Activated naive CD8-positive, alpha-beta T cell treated with anti-CD3 and anti-CD28 coated beads, Interleukin-2, amount 50 U/mL, for 16 hours (primary cell): Measurements from ENCODE around the gene MIA2.
A peak's percentile ranks its signal among the peaks of the same experiment; 100 is the strongest.
"Not testable (repeated sequence)": the region's sequence is repeated elsewhere in the genome, so short reads cannot be mapped to it uniquely, and the experiment has no call there.

Source experiments
- DNase-seq: peaks from one replicate; pipeline ENCODE4 v3.0.0-alpha.2; 2020; ENCODE audit warnings: low read depth, low spot score

The MIA2 gene, protein sequence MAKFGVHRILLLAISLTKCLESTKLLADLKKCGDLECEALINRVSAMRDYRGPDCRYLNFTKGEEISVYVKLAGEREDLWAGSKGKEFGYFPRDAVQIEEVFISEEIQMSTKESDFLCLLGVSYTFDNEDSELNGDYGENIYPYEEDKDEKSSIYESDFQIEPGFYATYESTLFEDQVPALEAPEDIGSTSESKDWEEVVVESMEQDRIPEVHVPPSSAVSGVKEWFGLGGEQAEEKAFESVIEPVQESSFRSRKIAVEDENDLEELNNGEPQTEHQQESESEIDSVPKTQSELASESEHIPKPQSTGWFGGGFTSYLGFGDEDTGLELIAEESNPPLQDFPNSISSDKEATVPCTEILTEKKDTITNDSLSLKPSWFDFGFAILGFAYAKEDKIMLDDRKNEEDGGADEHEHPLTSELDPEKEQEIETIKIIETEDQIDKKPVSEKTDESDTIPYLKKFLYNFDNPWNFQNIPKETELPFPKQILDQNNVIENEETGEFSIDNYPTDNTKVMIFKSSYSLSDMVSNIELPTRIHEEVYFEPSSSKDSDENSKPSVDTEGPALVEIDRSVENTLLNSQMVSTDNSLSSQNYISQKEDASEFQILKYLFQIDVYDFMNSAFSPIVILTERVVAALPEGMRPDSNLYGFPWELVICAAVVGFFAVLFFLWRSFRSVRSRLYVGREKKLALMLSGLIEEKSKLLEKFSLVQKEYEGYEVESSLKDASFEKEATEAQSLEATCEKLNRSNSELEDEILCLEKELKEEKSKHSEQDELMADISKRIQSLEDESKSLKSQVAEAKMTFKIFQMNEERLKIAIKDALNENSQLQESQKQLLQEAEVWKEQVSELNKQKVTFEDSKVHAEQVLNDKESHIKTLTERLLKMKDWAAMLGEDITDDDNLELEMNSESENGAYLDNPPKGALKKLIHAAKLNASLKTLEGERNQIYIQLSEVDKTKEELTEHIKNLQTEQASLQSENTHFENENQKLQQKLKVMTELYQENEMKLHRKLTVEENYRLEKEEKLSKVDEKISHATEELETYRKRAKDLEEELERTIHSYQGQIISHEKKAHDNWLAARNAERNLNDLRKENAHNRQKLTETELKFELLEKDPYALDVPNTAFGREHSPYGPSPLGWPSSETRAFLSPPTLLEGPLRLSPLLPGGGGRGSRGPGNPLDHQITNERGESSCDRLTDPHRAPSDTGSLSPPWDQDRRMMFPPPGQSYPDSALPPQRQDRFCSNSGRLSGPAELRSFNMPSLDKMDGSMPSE (N-terminal part only)

DNA sequence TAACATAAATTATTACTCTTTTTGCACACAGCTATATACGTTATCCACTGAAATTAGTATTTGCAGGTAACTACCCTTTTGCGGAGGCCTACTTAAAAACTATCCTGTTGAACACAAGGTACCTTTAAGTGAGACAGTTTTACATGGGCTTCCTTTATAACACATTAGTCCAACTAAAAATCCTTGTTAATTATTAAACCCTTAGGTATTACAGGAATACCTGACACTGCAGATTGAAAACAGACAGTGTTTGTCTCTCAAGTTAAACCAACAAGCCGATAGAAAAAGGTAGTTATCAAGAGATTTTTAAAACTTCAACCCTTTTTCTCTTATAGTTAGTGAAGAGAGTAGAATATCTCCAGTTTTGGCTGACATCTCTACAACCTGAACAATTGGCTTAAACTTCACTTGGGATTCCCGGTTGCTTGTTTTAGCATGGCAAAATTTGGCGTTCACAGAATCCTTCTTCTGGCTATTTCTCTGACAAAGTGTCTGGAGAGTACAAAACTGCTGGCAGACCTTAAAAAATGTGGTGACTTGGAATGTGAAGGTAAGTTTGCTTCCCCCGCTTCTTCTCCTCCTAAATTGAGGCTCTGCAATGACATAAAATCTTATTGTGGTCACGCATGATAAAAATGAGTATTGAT, at the start of gene MIA2:
Gene MIA2 (plus strand): TSS at position 236 of the 647 bp plus-strand sequence. CDS start 200 bp downstream, at position 436.
- DNase-seq: no peak

DNA sequence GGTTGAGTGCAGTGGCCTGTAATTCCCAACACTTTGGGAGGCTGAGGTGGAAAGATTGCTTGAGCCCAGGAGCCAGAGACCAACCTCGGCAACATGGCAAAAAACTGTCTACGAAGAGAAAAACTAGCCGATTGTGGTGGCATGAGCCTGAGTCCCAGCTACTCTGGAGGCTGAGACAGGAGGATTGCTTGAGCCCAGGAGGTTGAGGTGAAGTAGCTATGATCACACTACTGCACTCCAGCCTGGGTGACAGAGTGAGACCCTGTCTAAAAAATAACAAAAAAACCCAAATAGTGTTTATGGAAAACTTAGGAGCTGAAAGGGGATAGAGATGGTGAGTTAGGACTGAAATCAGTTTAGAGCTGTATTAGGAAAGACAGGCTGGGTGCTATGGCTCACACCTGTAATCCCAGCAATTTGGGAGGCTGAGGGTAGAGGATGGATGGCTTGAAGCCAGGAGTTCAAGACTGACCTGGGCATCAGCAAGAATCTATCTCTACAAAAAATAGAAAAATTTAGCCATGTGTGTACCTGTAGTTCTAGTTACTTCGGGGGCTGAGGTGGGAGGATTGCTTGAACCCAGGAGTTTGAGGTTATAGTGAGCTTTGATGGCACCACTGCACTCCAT, 49.0 kb upstream of the MIA2 start:
- DNase-seq: no peak

DNA sequence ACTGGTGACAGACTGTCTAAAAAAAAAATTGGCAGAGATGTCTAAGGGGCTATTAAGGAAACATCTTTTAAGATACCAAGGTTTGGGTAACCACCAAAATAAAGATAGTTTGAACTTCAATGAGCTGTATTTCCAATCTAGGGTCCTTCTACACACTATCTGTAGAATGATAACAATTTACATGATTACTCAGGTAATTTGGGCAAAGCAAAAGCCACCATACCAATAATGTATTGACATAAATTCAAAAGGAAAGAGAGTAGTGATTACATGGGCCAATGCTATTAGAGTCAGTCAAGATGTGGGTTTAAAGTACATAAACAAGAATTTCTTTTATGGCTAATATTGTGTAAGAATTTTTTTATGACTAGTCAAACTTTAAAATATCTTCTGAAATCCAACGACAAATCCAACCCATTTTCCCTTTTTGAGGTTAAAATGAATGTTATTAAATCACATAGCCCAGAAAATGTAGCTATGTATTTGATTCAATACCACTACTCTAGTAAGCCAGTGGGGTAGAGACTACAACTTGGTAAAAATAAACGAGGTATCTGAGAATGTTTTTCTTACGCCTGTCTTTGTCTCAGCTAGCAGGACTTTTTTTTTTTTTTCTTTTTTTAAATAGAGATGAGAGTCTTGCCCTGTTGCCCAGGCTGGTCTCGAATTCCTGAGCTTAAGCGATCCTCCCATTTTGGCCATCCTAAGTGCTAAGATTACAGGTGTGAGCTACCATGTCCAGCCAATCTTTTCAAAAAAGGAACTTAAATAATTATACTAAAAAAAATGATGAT, 48.3 kb upstream of the MIA2 start:
- DNase-seq: no peak

DNA sequence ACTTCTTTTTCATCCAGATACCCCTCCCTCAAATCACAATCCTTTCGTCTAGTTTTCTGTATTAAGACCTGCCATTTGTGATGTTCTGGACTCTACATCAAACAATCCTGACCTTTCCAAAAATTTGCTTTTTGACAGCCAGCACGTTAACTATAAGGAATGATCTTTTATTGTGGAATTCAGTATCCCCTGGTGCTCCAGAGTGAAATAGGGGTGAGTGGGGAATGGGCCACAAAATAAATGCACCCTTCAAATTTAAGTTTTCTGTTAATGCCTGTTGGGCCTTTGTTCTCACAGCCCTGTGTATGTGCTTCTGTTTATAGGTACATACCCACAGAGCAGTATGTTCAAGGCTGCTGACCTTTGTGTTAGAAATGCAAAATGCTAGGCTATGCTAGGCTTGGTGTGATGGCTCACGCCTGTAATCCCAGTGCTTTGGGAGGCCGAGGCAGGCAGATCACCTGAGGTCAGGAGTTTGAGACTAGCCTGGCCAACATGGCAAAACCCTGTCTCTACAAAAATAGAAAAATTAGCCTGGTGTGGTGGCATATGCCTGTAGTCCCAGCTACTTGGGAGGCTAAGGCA, 46.7 kb upstream of the MIA2 start:
- DNase-seq: no peak

DNA sequence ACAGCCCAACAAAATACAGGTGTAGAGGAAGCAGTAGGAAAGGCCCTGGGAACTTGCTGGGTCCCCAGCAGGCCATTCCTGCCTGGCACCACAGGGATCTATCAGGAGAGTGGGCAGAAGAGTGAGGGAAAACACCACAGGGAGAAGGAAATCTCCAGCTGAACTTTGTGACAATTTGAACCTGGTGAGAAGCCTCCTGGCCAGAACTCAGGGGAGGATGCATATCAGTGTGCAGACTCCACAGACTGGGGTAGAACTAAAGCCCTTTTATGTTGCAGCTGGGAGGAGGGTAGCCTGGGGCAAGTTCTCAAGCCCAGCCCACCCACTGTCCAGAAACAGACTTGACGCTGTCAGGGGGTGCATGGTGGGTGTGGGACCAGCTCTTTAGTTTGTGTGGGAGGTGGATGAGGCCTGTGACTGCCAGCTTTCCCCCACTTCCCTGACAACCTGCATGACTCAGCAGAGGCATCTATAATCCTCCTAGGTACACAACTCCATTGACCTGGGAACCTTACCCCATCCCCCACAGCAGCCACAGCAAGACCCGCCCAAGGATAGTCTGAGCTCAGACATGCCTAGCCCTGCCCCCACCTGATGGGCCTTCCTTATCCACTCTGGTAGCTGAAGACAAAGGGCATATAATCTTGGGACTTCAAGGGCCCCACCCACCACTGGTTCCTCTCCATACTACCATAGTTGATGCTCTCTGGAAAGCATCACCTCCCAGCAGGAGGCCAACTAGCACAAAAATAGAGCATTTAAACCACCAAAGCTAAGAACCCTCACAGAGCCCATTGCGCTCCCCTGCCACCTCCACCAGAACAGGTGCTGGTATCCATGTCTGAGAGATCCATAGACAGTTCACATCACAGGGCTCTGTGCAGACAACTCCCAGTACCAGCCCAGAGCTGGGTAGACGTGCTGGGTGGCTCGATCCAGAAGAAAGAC, 29.8 kb upstream of the MIA2 start:
- no peak for DNase-seq

DNA sequence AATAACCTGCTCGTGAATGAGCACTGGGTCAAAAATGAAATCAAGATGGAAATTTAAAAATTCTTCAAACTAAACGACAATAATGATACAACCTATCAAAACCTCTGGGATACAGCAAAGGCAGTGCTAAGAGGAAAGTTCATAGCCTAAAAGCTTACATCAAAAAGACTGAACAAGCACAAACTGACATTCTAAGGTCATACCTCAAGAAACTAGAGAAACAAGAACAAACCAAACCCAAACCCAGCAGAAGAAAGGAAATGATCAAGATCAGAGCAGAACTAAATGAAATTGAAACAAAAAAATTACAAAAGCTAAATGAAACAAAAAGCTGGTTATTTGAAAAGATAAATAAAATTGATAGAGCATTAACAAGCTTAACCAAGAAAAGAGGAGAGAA, 26.3 kb upstream of the MIA2 start:
- not testable (repeated sequence) for DNase-seq

DNA sequence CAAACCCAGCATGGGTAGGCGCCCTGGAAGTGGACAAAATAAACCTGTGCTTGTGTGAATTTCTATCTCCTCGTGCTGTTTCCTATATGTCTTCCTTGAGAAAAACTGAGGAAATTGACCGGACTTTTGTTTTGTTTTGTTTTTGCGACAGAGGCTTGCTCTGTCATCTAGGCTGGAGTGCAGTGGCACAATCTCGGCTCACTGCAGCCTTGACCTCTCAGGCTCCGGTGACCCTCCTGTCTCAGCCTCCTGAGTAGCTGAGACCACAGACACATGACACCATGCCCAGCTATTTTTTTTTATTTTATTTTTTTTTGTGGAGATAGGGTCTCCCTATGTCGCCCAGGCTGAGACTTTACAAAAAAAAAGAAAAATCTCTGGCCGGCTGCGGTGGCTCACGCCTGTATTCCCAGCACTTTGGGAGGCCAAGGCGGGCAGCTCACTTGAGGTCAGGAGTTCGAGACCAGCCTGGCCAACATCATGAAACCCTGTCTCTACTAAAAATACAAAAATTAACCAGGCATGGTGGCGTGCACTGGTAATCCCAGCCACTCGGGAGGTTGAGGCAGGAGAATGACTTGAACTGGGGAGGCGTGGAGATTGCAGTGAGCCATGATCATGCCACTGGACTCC, 22.5 kb upstream of the MIA2 start:
- no peak for DNase-seq

DNA sequence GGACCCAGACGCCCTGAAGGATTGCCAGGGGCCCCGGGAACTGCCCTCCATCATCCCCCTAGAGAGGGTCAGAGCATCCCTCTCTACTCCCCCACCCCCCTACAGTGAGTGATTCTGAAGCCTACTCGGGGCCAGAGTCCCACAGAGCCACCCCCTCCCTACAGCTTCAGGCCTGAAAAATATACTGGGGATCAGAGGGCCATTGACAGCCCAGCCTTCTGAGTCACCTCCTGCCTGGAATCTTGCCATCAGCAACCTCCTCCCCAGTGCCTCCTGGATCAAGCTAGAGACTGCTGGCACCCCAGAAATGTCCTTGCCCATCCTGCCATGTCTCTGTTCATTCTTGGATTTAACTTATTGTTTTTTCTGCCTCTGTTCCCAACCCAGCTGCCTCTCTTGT, 21.7 kb upstream of the MIA2 start:
- DNase-seq: no peak

DNA sequence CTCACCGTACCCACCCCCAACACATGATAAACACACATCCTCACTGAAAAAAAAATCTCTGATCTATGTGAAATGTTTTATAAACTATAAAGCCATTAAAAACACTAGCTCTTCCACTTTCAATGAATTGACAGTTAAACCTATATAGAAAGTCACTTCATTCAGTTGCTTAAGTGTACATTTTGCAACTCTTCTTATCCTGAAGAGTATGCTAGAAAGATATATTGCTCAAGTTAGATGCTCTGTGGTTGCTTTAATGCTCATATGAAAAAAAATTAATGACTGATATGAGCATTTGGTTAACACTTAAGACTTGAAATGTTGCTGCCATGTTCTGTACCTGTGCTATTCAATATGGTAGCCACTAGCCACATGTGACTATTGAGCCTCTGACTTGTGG, 21.0 kb upstream of the MIA2 start:
- DNase-seq: no peak

DNA sequence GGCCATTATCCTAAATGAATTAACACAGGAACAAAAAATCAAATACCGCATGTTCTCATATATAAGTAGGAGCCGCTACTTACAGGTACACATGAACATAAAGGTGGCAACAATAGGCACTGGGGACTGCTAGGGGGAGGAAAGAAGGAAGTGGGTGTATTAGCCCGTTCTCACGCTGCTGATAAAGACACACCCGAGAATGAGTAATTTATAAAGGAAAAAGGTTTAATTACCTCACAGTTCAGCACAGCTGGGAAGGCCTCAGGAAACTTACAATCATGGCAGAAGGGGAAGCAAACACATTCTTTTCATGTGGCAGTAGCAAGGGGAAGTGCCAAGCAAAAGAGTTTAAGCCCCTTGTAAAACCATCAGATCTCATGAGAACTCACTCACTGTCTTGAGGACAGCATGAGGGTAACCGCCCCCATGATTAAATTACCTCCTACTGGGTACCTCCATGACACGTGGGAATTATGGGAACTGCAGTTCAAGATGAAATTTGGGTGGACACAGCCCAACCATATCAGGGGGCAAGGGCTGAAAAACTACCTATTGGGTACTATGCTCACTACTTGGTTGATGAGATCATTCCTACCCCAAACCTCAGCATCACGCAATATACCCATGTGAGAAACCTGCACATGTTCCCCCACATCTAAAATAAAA, 16.4 kb upstream of the MIA2 start:
- no peak for DNase-seq

DNA sequence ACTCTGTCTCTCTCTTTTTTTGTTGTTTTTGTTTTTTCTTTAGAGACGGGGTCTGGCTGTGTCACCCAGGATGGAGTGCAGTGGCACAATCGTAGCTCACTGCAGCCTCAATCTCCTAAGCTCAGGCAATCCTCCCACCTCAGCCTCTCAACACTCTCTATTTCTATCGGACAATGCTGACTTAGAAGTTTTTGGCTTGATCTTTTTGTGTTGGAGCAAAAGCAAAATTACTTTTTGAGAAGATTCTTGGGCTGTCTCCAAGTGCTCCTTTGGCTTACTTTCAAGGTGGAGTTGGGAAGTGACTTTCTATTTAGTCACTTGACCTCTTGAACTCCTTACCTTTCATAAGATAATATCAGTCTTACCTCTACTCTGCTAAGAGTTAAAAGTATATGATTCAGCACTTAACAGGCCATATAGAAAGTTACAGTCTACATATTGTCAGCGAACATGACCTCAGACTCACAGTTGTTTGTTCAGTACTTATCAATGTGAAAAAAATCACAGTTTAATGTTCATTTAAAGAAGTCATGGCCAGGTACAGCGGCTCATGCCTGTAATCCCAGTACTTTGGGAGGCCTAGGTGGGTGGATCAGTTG, 15.4 kb upstream of the MIA2 start:
- DNase-seq: no peak

DNA sequence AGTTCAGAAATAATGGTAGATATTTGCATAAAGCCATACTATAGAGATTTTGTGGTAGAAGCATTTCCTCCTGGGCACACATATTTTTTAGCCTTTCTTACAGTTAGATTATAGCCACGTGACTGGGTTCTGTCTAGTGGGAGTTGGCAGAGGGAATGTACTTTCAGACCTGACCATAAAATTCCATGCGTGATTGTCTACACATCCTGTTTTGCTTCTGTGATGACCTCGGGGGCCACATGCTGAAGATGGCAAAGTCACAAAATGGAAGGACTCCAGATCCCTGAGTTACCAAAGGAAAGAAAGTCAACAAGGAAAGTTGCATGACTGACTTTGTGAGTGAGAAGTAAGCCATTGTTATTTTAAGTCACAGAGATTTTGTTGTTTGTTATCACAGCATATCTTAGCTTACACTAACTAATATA, 14.6 kb upstream of the MIA2 start:
- DNase-seq: no peak

DNA sequence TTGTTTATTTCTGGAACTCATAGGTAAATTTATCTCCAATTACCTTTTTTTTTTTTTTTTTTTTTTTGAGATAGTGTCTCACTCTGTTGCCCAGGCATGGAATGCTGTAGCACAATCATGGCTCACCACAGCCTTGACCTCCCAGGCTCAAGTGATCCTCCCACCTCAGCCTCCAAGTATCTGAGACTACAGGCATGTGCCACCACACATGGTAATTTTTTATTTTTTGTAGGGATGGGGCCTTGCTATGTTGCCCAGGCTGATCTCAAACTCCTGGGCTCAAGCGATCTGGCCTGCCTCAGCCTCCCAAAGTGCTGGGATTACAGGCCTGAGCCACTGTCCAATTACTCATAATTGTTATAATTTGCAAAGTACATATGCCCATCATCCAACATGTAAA, 13.2 kb upstream of the MIA2 start:
- DNase-seq: not testable (repeated sequence)

DNA sequence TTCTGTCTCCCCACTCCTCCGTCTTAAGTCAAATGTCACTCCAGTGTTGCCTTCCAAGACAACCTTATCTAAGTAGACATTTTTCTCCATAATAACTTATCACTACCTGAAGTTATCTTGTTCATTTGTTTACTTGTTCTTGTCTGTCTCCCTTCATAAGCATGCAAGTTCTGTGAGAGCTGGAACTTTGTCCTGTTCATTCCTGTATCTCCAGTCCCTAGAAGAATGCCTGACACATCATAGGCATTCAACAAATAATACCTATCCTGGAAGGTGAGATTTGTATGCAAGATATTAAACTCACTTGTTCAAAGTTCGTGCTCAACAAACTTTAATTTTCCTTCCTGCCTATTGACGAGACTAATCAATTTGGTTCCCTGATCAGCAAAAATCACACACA, 5.7 kb upstream of the MIA2 start:
- DNase-seq: no peak

DNA sequence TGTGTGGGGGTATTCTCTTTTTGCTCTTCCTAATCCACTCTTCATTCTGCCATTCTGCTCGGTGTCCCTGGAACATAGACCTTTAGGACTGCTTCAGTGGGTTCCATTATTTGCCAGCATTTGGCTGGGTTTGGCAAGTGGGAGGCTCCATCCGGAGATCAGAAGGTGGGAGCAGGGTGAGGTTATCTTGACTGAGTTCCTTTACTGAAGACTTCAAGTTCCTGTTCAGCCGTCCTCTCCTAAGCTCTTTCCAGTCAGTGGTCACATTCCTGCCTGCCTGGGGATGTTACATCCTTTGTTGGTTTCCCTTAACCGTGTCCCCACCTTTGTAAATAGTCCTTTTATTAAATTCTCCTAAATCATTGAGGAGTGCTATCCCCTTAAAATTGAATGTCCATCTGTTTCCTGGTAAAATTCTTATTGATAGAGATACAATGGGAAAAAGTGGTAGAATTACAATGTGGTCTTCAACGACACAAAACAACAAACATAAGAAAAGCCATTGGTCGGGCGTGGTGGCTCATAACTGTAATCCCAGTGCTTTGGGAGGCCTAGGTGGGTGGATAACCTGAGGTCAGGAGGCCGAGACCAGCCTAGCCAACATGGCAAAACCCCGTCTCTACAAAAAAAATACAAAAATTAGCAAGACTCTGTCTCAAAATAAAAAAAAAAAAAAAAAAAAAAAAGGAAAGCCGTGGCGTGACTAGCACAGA, 5.0 kb upstream of the MIA2 start:
- no peak for DNase-seq

DNA sequence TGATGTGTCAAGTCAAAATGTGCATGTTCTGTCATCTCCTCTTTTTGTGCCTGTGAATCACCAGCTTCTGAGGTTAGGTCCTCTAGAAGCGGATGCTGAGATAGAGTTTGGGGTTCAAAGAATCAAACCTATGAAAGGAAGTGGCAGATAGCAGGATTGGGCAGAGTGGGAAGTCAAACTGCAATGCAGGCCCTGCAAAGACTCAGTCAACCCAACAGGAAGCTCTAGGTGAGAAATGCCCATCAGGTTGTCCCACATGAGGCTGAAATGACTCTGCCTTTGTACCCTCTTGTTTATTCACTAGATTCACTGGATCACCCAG, 4.5 kb upstream of the MIA2 start:
- peak; percentile 10 for DNase-seq
